MM.1S (cell line): ENCODE measurements around the gene PAK1.

Experiments used
- DNase-seq: peaks from one replicate; pipeline ENCODE4 v3.0.0-alpha.2; 2015
- H2AFZ ChIP-seq: fragments of 300-600 bp; sonication (generic); 2 replicates; pipeline ENCODE4 v1.6.0; 2016; ENCODE audit warnings: antibody characterized with exemption, low read length
- H3F3A ChIP-seq: fragments of 300-600 bp; sonication (generic); 2 replicates; pipeline ENCODE4 v1.6.1; 2016; ENCODE audit warnings: mild to moderate bottlenecking, antibody characterized with exemption, low read length, moderate library complexity, mixed read lengths; ENCODE audit not compliant: insufficient read depth
- H3K27ac ChIP-seq: fragments of 300-600 bp; sonication (generic); 2 replicates; pipeline ENCODE4 v1.5.1; 2016; ENCODE audit warnings: mild to moderate bottlenecking, low read length
- H3K27me3 ChIP-seq: fragments of 300-600 bp; sonication (generic); replicated peaks from 2 replicates; pipeline ENCODE4 v1.6.0; 2016; ENCODE audit warnings: low read length; ENCODE audit not compliant: insufficient read depth
- H3K36me3 ChIP-seq: fragments of 300-600 bp; sonication (generic); replicated peaks from 2 replicates; pipeline ENCODE4 v1.6.1; 2016; ENCODE audit warnings: mild to moderate bottlenecking, low read length, mixed read lengths; ENCODE audit not compliant: insufficient read depth
- H3K4me1 ChIP-seq: fragments of 300-600 bp; sonication (generic); 2 replicates; pipeline ENCODE4 v1.6.1; 2016; ENCODE audit warnings: low read length, mixed read lengths
- H3K4me2 ChIP-seq: fragments of 300-600 bp; sonication (generic); 2 replicates; pipeline ENCODE4 v1.6.0; 2016; ENCODE audit warnings: low read depth, low read length
- H3K4me3 ChIP-seq: fragments of 300-600 bp; sonication (generic); 2 replicates; pipeline ENCODE4 v1.5.1; 2016; ENCODE audit warnings: low read length, mixed read lengths
- H3K79me2 ChIP-seq: fragments of 300-600 bp; sonication (generic); 2 replicates; pipeline ENCODE4 v1.6.1; 2016; ENCODE audit warnings: mixed run types, low read length, mixed read lengths
- H3K9ac ChIP-seq: fragments of 300-600 bp; sonication (generic); 2 replicates; pipeline ENCODE4 v1.6.1; 2016; ENCODE audit warnings: low read length, mixed read lengths
- H3K9me2 ChIP-seq: fragments of 300-600 bp; sonication (generic); replicated peaks from 2 replicates; pipeline ENCODE4 v1.6.1; 2016; ENCODE audit warnings: mild to moderate bottlenecking, low read length, mixed read lengths; ENCODE audit not compliant: insufficient read depth
- H3K9me3 ChIP-seq: fragments of 300-600 bp; sonication (generic); replicated peaks from 2 replicates; pipeline ENCODE4 v1.6.1; 2016; ENCODE audit warnings: mild to moderate bottlenecking, low read length, mixed read lengths; ENCODE audit not compliant: insufficient read depth
- H4K20me1 ChIP-seq: fragments of 300-600 bp; sonication (generic); 2 replicates; pipeline ENCODE4 v1.6.1; 2016; ENCODE audit warnings: mild to moderate bottlenecking, low read length, moderate library complexity, mixed read lengths; ENCODE audit not compliant: insufficient read depth
- CTCF ChIP-seq: fragments of 300-600 bp; sonication (generic); IDR thresholded peaks from 2 replicates; pipeline ENCODE4 v1.5.1; 2016; ENCODE audit warnings: antibody characterized with exemption, low read length, mixed read lengths
- EZH2 ChIP-seq: fragments of 300-600 bp; sonication (generic); optimal IDR thresholded peaks from 2 replicates; pipeline ENCODE3; 2017; ENCODE audit warnings: low read depth, mild to moderate bottlenecking, antibody characterized with exemption, low read length, mixed read lengths
- EZH2phosphoT487 ChIP-seq: fragments of 300-600 bp; sonication (generic); IDR thresholded peaks from 2 replicates; pipeline ENCODE4 v1.6.1; 2018; ENCODE audit warnings: antibody characterized with exemption, low read length

PAK1 gene

GRCh38 chr11:77346906-77347603, 126.8 kb downstream of the PAK1 start:
- Histone ChIP-seq H3K36me3 (no peaks in the 10 kb centered on the region), H3K27ac (no peak overlapping the region), H3K79me2 (no peaks in the 10 kb centered on the region), H4K20me1 (no peaks in the 10 kb centered on the region), H3K4me2 (no peak overlapping the region), H3F3A (no peaks in the 10 kb centered on the region), H3K4me3 (no peak overlapping the region), H2AFZ (no peak overlapping the region), H3K4me1 (no peaks in the 10 kb centered on the region), H3K27me3 (no peaks in the 10 kb centered on the region), H3K9me3 (no peaks in the 10 kb centered on the region), H3K9me2 (no peaks in the 10 kb centered on the region), H3K9ac (no peak overlapping the region)
- TF ChIP-seq CTCF: no peak
- no peak for TF ChIP-seq EZH2phosphoT487
- TF ChIP-seq EZH2: no peak
- DNase-seq: no peak

GRCh38 chr11:77345621-77346020, 128.3 kb downstream of the PAK1 start:
- Histone ChIP-seq H3K4me2 (no peak overlapping the region), H3K9me2 (no peaks in the 10 kb centered on the region), H3K4me3 (no peak overlapping the region), H3K36me3 (no peaks in the 10 kb centered on the region), H3K27ac (no peak overlapping the region), H3K79me2 (no peaks in the 10 kb centered on the region), H3F3A (no peaks in the 10 kb centered on the region), H3K9ac (no peak overlapping the region), H3K27me3 (no peaks in the 10 kb centered on the region), H2AFZ (no peak overlapping the region), H3K9me3 (no peaks in the 10 kb centered on the region), H3K4me1 (no peaks in the 10 kb centered on the region), H4K20me1 (no peaks in the 10 kb centered on the region)
- DNase-seq: no peak
- TF ChIP-seq EZH2phosphoT487 (no peak), CTCF (no peak), EZH2 (no peak)

GRCh38 chr11:77340501-77340900, 133.4 kb downstream of the PAK1 start:
- no peaks in the 10 kb centered on the region for H3K79me2 ChIP-seq
- no peaks in the 10 kb centered on the region for H3K36me3 ChIP-seq
- no peak for DNase-seq
- TF ChIP-seq CTCF: no peak
- TF ChIP-seq EZH2phosphoT487: no peak
- no peak for TF ChIP-seq EZH2
- no peaks in the 10 kb centered on the region for H3F3A ChIP-seq
- no peak overlapping the region for H3K9ac ChIP-seq
- no peaks in the 10 kb centered on the region for H3K4me1 ChIP-seq
- H3K4me2 ChIP-seq: no peak overlapping the region
- H3K4me3 ChIP-seq: no peak overlapping the region
- H2AFZ ChIP-seq: no peak overlapping the region
- H3K9me2 ChIP-seq: no peaks in the 10 kb centered on the region
- no peaks in the 10 kb centered on the region for H4K20me1 ChIP-seq
- H3K27ac ChIP-seq: no peak overlapping the region
- no peaks in the 10 kb centered on the region for H3K27me3 ChIP-seq
- no peaks in the 10 kb centered on the region for H3K9me3 ChIP-seq
